DND-41 (cell line): ENCODE measurements around the gene TOM1.

Source experiments
- EZH2 ChIP-seq: IDR thresholded peaks from 3 replicates; pipeline ENCODE4 v1.6.1; 2012; ENCODE audit warnings: borderline replicate concordance, low read depth, mild to moderate bottlenecking, moderate library complexity, low read length, inconsistent platforms; ENCODE audit not compliant: severe bottlenecking
- TF ChIP-seq, protein P1 (sequence below): IDR thresholded peaks from 2 replicates; pipeline ENCODE4 v1.5.1; 2012; ENCODE audit warnings: borderline replicate concordance, low read length, moderate library complexity, mild to moderate bottlenecking; ENCODE audit not compliant: poor library complexity, severe bottlenecking; ENCODE audit errors: extremely low read depth

GRCh38 chr22:35319244-35319985 lies 19.7 kb downstream of the TOM1 start:
- TF ChIP-seq, protein P1, sequence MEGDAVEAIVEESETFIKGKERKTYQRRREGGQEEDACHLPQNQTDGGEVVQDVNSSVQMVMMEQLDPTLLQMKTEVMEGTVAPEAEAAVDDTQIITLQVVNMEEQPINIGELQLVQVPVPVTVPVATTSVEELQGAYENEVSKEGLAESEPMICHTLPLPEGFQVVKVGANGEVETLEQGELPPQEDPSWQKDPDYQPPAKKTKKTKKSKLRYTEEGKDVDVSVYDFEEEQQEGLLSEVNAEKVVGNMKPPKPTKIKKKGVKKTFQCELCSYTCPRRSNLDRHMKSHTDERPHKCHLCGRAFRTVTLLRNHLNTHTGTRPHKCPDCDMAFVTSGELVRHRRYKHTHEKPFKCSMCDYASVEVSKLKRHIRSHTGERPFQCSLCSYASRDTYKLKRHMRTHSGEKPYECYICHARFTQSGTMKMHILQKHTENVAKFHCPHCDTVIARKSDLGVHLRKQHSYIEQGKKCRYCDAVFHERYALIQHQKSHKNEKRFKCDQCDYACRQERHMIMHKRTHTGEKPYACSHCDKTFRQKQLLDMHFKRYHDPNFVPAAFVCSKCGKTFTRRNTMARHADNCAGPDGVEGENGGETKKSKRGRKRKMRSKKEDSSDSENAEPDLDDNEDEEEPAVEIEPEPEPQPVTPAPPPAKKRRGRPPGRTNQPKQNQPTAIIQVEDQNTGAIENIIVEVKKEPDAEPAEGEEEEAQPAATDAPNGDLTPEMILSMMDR, result no peak
- no peak for TF ChIP-seq EZH2
